DMS 273 (cell line): Measurements from ENCODE around the gene PARP9.

Source experiments
- DNase-seq: peaks from one replicate; lab custom pipeline; 2025; ENCODE audit not compliant: unreplicated experiment; lab: John Stamatoyannopoulos, UW

Gene PARP9

DNA sequence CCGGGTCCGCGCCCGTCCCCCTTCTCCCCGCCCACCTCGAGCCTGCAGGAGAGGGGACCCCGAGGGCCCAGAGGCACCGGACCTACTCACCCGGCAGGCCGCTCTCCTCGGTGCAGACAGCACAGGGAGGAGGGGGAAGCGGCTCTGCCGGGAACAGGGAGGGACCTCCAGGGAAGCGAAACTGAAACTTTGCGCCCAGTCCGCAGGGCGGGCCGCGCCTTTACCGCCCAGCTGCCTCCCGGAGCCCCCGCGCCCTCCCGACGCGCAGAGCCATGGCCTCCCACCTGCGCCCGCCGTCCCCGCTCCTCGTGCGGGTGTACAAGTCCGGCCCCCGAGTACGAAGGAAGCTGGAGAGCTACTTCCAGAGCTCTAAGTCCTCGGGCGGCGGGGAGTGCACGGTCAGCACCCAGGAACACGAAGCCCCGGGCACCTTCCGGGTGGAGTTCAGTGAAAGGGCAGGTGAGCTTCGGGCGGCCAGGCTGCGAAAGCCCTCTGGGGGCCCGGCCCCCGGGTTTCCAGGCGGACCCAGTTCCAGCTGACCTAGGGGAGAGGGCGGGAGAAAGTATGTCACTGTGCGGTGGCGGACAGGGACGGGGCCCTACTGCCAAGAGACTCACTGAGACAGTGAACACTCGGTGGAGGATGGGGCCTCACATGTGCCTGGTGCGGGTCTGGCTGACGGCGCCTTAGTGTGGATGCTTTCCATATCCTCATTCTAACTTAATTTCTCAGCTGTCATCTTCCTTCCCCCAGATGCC, at the start of gene PARP9, which contains the start of gene DTX3L:
Gene PARP9, minus strand, starts transcription at position 146 of the 758 bp plus-strand sequence. CDS start 4,680 bp downstream, outside the sequence.
Gene DTX3L, plus strand, starts transcription at position 184 of the 758 bp plus-strand sequence. Its CDS starts 89 bp downstream, at position 273.
- peak; percentile 91 for DNase-seq

DNA sequence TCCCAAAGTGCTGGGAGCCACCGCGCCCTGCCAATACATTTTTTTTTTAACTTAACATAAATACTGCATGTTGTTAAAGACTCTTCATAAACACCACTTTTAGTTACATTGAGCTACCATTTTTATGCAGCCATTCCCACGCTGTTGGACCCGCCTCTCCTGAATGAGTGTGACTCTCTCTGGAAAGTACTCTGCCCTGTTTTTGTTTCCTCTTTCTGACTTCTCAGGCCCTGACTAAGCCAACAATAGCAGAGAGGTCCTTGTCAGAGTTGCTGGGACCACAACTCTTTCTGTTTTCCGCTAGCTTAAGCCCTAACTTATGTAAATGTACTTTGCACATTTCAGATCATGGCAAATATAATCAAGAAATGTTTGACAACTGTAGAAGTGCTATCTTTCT, 48.6 kb upstream of the PARP9 start:
- no peak for DNase-seq

DNA sequence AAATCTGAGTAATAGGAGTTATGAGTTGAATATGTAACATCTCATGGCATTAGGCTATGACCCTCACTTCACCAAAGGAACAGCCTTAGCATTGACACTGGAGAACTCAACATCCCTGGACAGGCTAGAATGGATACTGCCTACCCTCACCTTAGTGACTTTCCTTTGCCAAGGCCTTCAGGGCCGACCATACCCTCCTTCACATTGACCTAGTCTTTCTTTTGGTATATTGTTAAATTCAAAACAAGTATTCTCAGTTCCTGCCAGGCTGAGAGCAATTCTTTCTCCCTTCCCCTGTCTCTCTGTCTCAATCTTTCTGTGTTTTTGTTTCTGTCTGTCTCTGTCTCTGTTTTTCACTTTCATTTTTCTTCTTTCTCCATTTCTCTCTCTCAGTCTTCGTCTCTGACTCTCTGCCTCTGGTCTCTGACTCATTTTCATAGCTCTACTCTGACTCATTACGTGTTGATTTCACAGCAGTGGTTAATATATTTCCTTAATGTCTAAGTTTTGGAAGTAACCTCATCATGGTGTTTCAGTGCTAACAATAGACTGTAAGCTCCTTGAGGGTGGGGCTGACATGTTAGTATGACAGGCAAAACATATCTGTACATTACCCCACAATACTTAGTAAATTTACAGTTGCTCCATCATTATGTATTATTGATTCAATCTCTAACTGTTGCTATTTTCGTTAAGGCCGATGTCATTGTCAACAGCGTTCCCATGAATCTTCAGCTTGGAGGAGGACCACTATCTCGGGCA, 45.9 kb upstream of the PARP9 start:
- no peak for DNase-seq

DNA sequence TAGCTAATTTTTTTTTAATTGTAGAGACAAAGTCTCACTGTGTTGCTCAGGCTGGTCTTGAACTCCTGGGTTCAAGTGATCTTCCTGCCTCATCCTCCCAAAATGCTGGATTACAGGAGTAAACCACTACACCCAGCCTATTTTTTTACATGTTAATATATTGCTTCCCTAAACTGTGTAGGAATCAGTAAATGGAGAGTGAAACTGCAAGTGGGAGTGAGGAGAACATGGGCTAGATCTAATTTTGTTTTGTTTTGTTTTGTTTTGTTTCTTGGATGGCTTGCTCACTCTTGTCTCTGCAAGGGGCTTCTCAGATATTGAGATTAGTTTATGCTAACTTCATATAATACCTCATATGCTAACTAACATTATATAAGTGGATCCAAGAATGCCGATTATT, 44.8 kb upstream of the PARP9 start:
- DNase-seq: no peak

DNA sequence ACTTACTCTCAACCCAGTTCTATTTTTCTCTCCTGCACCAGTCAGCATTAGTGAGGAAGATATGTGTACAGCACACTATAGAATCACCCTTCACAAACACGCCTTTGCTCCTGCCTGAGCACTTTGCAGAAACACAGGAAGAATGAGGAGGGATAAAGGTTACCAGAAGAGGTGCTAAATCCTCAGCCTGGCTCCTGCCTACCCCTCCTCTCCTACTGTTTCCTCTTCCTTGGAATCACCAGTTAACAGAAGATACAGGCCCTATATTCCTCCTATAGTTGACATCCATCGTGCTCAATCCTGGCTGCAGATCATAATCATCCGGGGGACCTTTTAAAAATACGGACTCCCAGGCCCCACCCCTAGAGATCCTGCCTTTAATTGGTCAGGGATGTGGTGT, 42.2 kb upstream of the PARP9 start:
- DNase-seq: no peak

DNA sequence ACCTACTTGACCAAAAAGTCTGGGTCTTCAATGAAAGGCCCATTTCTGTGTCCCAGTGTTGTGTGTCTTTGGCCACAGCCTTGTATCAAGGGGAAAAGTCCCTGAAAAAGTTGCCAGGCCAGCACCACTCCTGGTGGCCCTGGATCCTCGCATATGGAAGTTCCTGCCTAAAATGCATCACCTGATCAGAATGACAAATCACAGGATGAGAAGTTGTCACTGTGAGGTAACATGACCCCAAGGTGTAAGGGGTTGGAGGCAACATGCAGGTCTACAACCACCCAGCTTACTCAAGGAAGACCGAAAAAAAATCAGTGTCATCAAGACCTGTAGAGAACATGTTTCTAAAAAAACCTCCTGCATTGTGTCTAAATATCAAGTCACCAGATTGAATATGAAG, 39.0 kb upstream of the PARP9 start:
- no peak for DNase-seq

DNA sequence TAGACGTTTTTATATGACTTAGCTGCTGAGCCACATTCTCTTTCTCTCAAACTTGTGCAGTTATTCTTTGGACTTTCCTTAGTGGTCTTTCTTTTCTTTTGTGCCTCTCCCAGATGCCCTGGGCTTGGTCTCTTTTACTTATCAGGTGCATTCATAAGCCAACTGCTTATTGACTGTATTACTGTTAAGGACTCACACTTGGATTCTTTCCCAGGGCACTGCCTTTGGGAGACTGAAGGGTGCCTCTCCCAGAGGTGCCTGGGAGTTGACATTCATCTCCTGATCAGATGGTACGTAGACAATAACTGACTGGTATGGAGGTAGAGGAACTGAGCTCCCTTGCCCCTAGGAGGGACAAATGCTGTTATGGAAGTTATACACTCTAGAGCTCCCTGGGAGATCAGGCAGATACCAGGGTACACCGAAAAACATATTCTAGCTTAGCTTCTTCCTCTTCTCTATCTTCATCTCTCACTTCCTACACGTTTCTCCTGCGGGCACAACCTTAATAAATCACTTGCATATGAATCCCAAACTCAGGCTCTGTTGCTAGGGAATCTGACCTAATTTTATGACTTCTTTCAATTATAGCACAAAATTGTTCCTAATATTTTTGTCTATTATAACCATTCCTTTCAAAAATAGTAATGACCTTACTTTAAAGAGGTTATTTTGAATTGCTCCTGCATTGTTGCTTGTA, 38.1 kb upstream of the PARP9 start:
- DNase-seq: no peak

DNA sequence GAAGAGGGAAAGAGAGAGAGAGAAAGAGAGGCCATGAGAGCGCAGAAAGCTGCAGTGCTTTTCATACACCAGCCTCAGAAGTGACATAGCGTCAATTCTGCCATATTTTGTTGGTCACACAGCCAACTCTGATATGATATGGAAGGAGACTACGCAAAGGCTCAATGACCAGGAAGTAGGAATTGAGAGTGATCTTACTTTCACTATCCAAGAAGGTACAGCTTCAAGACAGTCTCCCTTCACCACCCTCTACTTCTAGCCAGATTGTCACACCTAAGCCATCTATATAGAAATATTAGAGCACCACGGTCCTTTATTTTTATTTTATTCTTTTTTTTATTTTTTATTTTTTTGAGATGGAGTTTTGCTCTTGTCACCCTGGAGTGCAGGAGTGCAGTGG, 34.5 kb upstream of the PARP9 start:
- no peak for DNase-seq

DNA sequence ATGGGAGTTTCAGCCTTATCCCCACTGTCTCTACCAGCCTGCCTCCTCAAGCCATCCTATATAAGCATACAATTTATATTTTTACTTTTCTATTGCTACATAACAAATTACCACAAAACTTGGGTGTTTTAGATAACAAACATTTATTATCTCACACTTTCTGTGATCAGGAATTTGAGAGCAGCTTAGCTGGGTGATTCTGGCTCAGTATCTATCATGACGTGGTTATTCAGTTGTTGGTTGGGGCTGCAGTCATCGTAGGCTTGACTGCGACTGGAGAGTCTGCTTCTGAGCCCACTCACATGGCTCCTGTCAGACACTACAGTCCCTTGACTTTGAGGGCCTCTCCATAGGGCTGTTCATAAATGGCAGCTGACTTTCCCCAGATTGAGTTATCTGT, 34.1 kb upstream of the PARP9 start:
- no peak for DNase-seq

DNA sequence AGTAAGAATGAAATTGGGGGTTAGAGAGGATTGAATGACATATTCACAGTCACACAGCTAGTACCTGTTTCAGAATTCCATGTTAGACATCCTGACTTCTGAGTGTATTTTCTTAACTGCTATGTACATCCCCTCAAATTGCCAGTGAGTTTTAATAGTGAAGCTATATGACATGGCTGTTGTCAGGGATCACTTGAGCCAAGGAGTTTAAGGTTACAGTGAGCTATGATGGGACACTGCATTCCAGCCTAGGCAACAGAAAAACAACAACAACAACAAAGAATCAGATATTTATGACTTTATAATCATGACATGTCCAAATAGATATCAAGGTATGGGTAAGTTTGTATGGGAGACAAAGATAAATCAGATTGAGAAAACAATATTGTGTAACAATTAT, 29.9 kb upstream of the PARP9 start:
- no peak for DNase-seq

DNA sequence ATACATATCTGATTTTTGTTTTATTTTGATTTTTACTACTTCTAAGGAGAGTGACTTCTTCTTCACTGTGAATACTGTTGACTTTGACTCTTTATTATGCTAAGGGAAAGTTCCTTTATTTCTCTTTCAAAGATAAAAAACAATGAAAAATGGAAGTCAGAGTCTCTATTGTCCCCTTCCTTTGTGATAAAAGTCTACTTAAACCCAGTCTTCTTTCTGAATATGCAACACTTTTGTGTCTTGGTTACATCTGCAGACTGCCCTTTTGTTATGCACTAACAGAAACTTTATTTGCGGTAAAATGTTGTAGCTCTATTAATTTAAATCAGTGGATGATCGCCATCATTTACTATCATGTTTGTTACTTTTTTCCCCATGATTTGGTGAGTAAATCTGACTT, 26.5 kb upstream of the PARP9 start:
- no peak for DNase-seq

DNA sequence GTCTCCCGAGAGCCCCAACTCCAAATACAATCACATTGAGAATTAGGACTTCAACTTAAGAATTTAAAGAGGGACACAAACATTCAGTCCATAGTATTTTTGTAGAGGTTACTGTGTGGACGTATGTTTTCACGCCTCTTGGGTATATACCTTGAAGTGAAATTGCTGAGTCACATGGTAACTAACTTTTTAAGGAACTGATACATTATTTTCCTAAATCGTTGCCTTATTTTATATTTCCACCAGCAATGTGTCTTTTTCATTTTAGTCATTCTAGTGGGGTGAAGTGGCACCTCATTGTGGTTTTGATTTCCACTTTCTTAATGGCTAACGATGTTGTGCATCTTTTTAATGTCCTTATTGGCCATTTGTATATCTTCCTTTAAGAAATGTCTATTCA, 25.2 kb upstream of the PARP9 start:
- DNase-seq: no peak

DNA sequence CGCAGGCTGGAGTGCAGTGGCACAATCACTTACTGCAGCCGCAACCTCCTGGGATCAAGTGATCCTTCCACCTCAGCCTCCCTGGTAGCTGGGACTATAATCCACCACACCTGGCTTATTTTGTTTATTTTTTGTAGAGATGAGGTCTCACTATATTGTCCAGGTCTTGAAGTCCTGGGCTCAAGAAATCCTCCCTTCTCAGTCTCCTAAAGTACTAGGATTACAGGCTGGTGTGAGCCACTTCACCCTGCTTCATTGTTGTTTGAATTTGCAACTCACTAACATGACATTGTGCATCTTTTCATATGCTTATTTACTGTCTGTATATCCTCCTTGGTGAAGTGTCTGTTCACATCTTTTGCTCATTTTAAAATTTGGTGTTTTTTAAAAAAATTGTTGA, 23.5 kb upstream of the PARP9 start:
- no peak for DNase-seq

DNA sequence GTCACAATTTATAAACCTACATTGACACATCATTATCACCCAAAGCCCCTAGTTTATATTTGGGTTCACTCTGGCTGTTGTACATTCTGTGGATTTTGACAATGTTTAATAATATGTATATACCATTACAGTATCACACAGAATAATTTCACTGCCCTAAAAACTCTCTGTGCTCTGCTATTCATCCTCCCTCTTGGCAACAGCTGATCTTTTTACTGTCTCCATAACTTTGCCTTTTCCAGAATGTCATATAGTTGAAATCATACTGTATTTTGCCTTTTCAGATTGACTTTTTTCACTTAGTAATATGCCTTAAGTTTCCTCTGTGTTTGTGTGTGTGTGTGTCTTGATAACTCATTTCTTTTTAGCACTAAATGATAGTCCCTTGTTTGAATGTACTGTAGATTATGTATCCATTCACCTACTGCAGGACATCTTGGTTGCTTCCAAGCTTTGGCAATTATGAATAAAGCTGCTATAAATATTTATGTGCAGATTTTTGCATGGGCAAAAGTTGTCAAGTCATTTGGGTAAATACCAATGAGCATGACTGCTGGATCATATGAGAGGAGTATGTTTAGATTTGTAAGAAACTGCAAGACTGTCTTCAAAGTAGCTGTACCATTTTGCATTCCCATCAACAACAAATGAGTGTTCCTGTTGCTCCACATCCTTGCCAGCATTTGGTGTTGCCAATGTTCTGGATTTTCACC, 22.8 kb upstream of the PARP9 start:
- DNase-seq: no peak

DNA sequence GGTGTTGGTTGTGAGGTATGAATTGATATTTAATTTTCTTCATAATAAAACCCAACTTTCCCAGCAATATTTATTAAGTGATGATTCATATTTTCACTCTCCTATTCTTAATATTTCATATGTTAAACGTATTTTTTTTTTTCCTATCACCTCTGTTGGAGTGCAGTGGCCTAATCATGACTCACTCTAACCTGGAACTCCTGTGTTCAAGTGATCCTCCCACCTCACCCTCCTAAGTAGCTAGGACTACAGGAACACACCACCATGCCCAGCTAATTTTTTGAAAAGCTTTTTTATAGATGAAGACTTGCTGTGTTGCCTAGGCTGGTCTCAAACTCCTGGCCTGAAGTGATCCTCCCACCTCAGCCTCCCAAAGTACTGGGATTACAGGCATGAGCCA, 22.0 kb upstream of the PARP9 start:
- no peak for DNase-seq

DNA sequence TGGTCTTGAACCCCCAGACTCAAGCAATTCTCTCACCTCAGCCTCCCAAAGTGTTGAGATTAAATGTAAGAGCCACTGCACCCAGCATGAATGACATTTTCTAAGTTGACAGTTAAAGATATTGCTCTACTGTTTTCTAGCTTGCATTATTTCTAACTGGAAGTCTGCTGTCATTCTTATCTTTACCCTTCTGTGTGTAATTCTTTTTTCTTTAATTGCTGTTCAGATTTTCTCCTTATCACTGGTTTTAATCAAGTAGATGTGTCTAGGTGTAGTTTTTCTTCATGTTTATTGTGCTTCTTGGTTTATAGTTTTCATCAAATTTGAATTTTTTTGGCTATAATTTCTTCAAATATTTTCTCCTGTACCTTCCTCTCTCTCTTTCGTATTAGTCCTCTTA, 18.3 kb upstream of the PARP9 start:
- no peak for DNase-seq

DNA sequence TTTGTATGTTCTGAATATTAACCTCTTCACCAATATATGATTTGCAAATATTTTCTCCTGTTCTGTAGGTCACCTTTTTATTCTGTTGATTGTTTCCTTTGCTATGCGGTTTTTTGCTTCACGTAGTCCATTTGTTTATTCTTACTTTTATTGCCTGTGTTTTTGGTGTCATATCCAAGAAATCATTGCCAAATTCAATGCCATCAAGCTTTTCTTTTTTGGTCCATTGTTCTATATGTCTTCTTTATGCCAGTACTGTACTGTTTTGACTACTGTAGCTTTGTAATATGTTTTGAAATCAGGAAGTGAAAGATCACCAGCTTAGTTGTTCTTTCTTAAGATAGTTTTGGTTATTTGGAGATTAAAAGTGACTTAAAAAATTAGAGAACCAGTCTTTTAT, 17.5 kb upstream of the PARP9 start:
- DNase-seq: no peak

DNA sequence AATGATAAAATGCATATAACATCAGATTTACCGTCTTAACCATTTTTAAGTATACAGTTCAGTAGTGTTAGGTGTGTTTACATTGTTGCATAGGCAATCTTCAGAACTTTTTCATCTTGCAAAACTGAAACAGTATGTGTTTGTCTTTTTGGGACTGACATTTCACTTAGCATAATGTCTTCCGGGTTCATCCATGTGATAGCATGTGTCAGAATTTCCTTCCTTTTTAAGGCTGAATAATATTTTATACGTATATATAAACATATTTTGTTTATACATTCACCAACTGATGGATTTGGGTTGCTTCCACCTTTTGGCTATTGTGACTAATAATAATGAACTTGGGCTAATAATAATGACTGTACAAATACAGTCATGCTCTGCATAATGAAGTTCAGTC, 16.4 kb upstream of the PARP9 start:
- DNase-seq: no peak

DNA sequence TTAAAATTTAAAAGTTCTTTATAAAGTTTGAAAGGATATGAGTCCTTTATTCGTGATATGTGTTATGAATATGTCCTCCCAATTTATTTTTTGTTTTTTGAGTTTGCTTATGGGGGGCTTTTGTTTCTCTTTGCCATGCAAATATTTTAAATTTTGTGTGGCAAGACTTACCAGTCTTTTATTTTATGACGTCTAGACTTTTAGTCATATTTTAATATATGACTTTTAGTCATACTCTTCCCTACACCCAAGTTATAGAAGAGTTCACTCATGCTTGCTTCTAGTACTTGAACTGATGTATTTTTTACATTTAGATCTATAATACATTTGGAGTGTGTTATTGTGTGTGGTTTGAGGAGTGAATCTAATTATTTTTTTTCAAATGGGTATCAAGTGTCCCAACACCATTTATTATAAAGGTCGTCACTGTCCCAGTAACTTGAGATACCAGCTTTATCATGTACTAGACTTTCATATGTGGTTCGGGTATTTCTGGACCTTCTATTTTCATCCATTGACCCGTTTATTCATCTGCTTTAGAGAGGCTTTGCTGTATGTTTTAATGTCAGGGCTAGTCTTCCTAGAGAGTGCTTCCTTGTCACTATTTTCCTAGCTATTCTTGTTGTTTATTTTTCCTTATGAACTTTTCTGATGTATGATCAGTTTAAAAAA, 14.1 kb upstream of the PARP9 start:
- DNase-seq: no peak

DNA sequence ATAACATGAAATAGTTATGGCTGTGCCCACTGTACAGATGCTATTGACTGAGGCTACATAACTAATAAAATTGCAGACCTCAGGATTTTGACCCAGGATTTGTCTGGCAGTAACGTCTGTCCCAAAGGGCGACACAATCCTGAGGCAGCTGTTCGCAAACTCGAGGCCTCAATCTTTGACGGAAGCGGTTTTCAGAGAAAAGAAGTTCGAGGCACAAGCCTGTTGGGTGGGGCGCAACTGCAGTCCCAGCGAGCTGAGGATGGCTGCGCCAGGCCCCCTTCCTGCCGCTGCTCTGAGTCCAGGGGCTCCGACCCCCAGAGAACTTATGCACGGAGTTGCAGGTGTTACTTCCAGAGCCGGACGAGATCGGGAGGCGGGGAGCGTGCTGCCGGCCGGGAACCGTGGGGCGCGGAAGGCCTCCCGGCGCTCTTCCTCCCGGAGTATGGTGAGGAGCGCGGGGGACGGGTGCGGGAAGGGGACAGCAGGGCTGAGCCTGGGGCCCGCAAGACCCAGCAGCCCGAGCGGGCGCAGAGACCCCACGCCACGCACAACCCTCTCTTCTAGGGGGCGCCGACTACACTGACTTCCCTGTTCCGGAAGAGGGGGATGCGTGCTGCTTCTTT, 13.4 kb upstream of the PARP9 start, which contains the start of gene PARP15:
Gene PARP15, plus strand, starts transcription at position 242 of the 623 bp plus-strand sequence. Its CDS starts 18 bp downstream, at position 260.
- no peak for DNase-seq
